B cell (primary cell): ENCODE results near the gene CELA2A. TPM values are rescaled to one million over a fixed set of nuclear protein-coding genes. Genes with fewer than 3 reads are reported as not detected.

Experiments
- ATAC-seq: fragments of 200-7000 bp; cut with Tn5 transposase; one replicate; pipeline ENCODE4 v1.10.0; 2021; ENCODE audit warnings: low read depth, mild to moderate bottlenecking, moderate number of reproducible peaks, moderate library complexity
- CTCF ChIA-PET: fragments of 350-600 bp; sonication (Branson Sonifier 250); formaldehyde crosslinking; loops from one replicate; lab custom pipeline; 2021; ENCODE audit warnings: antibody characterized with exemption, inconsistent platforms; lab: Charles Lee
- POLR2A ChIA-PET: fragments of 350-600 bp; sonication (Branson Sonifier 250); formaldehyde crosslinking; loops from one replicate; lab custom pipeline; 2021; ENCODE audit warnings: antibody characterized with exemption; lab: Charles Lee
- DNase-seq: peaks from one replicate; pipeline ENCODE4 v3.0.0; 2013
- H2AFZ ChIP-seq: 2 replicates; pipeline ENCODE4 v1.6.1; 2012; ENCODE audit warnings: mild to moderate bottlenecking, low read depth, low read length; ENCODE audit not compliant: insufficient read depth, poor library complexity, severe bottlenecking
- H3K27ac ChIP-seq, 2 donors: 1 replicate in 1 of 2; 2 replicates in 1 of 2; pipeline ENCODE4 v1.5.1; 2012 to 2013; ENCODE audit warnings: low read length in 2 of 2, mild to moderate bottlenecking in 2 of 2, moderate library complexity in 1 of 2
- H3K27me3 ChIP-seq, 4 experiments: fragments of 200-600 bp in 1 of 4; sonication (generic) in 1 of 4; replicated peaks in 1 of 4; 1 replicate in 2 of 4; 2 replicates in 2 of 4; pipeline versions ENCODE4 v1.6.1 to v1.7.0; 2013 to 2016; ENCODE audit warnings: low read length in 3 of 4, mild to moderate bottlenecking in 2 of 4, mixed read lengths in 1 of 4, moderate library complexity in 1 of 4; ENCODE audit not compliant: insufficient read depth in 4 of 4, control insufficient read depth in 3 of 4; ENCODE audit errors: control extremely low read depth in 1 of 4
- H3K36me3 ChIP-seq, 2 experiments: replicated peaks in 1 of 2; 1 replicate in 1 of 2; 2 replicates in 1 of 2; pipeline versions ENCODE4 v1.6.1 to v1.7.1; 2013; ENCODE audit warnings: low read length in 1 of 2; ENCODE audit not compliant: insufficient read depth in 2 of 2, control insufficient read depth in 1 of 2; ENCODE audit errors: control extremely low read depth in 1 of 2, extremely low read depth in 1 of 2
- H3K4me1 ChIP-seq, 2 donors: fragments of 200-600 bp in 1 of 2; sonication (generic) in 1 of 2; 1 replicate in 1 of 2; 2 replicates in 1 of 2; pipeline versions ENCODE4 v1.5.1 to v1.6.1; 2013 to 2017; ENCODE audit warnings: low read length in 2 of 2; ENCODE audit not compliant: control insufficient read depth in 2 of 2, insufficient read depth in 2 of 2
- H3K4me2 ChIP-seq: replicated peaks from 2 replicates; pipeline ENCODE3; 2012; ENCODE audit warnings: mild to moderate bottlenecking, low read depth, low read length; ENCODE audit not compliant: poor library complexity, severe bottlenecking
- H3K4me3 ChIP-seq, 5 experiments: fragments of 200-600 bp in 1 of 5; sonication (generic) in 1 of 5; 1 replicate in 3 of 5; 2 replicates in 2 of 5; pipeline versions ENCODE4 v1.5.1 to v1.7.0; 2011 to 2016; ENCODE audit warnings: low read length in 4 of 5, mild to moderate bottlenecking in 4 of 5, low read depth in 2 of 5, control low read depth in 1 of 5, moderate library complexity in 1 of 5; ENCODE audit not compliant: insufficient read depth in 1 of 5; ENCODE audit errors: control extremely low read depth in 1 of 5, extremely low read depth in 1 of 5
- H3K79me2 ChIP-seq: fragments of 200-600 bp; sonication (generic); one replicate; pipeline ENCODE4 v1.6.0; 2016; ENCODE audit warnings: low read length; ENCODE audit not compliant: control insufficient read depth, insufficient read depth
- H3K9ac ChIP-seq: fragments of 200-600 bp; sonication (generic); 2 replicates; pipeline ENCODE4 v1.6.1; 2017; ENCODE audit warnings: mild to moderate bottlenecking, low read length, moderate library complexity
- H3K9me3 ChIP-seq, 3 donors: one replicate each; pipeline versions ENCODE4 v1.6.1 to v1.7.1; 2013; ENCODE audit warnings: low read length in 2 of 3; ENCODE audit not compliant: control insufficient read depth in 2 of 3, insufficient read depth in 1 of 3; ENCODE audit errors: control extremely low read depth in 1 of 3
- H4K20me1 ChIP-seq: 2 replicates; pipeline ENCODE4 v1.6.0; 2012; ENCODE audit warnings: mild to moderate bottlenecking, low read length; ENCODE audit not compliant: insufficient read depth, control insufficient read depth, poor library complexity, severe bottlenecking
- H3K27ac Mint-ChIP-seq: one replicate; pipeline ENCODE4 v1.8.0; 2021; ENCODE audit warnings: mixed read lengths
- H3K27me3 Mint-ChIP-seq: one replicate; pipeline ENCODE4 v1.8.0; 2021; ENCODE audit warnings: mixed read lengths
- H3K4me1 Mint-ChIP-seq: one replicate; pipeline ENCODE4 v1.8.0; 2021; ENCODE audit warnings: mixed read lengths
- H3K4me3 Mint-ChIP-seq: one replicate; pipeline ENCODE4 v1.8.0; 2021; ENCODE audit warnings: mixed read lengths
- H3K9me3 Mint-ChIP-seq: one replicate; pipeline ENCODE4 v1.8.0; 2022; ENCODE audit warnings: mixed read lengths; ENCODE audit not compliant: insufficient read depth
- EZH2 ChIP-seq: IDR thresholded peaks from 2 replicates; pipeline ENCODE4 v1.6.1; 2012; ENCODE audit warnings: borderline replicate concordance, low read depth, mild to moderate bottlenecking, moderate library complexity, low read length; ENCODE audit not compliant: insufficient read depth, poor library complexity, severe bottlenecking
- WGBS: methylation state at CpG from one replicate; pipeline ENCODE4 v1.1.5; 2013; ENCODE audit warnings: missing lambda C conversion rate; ENCODE audit not compliant: insufficient coverage; 5-methylcytosine and 5-hydroxymethylcytosine counted together
- intact Hi-C: fragments of 100-400 bp; cut with micrococcal nuclease; formaldehyde crosslinking; loops from one replicate; pipeline ENCODE4 v1.10.0; 2022
- polyA plus RNA-seq: library from polyadenylated mRNA; depleted of rRNA; stranded (reverse); fragments of >200 nt; gene quantifications from 2 replicates; pipeline ENCODE4 v1.2.3, GENCODE V29; 2012
- total RNA-seq, 2 donors: library from RNA; stranded (reverse); fragments of 120-200 nt in 1 of 2; gene quantifications; 1 replicate in 1 of 2; 2 replicates in 1 of 2; pipeline versions ENCODE4 v1.2.3 to v1.2.4, GENCODE V29; 2013 to 2022
- TF ChIP-seq, protein P1 (sequence below): fragments of 200-600 bp; IDR thresholded peaks from one replicate; pipeline ENCODE4 v1.8.0; 2022; ENCODE audit warnings: antibody characterized with exemption, mild to moderate bottlenecking

CELA2A gene
- total and polyA plus RNA-seq, 2 donors (not counting 1 experiment from before 2014, with no cell fraction given): not detected

DNA sequence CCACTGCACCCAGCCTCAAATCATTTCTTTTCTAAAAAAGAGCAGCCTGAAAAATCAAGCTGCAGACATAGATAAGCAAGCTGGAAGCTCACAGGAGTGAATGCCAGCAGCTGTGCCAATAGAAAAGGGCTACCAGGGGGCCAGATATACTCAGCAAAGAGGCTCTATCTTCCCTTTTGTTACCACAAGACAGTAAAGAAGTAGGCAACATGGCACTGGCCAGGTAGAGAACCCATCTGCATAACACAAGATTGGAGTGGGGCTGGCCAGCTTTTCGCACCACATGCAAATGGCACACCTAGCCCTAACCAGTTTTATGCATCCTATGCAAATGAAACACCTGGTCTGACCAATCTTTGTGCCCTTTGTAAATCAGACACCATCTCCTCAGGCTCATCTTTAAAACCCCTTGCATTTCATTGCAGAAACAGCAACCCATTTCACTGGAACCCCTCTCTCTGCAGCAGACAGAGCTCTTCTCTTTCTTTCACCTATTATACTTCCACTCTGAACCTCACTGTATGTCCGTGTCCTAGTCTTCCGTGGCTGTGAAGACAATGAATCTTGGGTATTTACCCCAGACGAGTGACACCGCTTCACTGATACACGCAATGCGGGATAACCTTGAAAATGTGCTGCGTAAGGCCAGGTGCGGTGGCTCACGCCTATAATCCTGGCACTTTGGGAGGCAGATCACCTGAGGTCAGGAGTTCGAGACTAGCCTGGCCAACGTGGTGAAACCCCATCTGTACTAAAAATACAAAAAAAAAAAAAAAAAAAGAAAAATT, 52.4 kb downstream of the CELA2A start:
- no peaks in the 10 kb centered on the region for H3K4me1 ChIP-seq
- POLR2A ChIA-PET: no interaction called here
- no peak overlapping the region for H3K27ac ChIP-seq

DNA sequence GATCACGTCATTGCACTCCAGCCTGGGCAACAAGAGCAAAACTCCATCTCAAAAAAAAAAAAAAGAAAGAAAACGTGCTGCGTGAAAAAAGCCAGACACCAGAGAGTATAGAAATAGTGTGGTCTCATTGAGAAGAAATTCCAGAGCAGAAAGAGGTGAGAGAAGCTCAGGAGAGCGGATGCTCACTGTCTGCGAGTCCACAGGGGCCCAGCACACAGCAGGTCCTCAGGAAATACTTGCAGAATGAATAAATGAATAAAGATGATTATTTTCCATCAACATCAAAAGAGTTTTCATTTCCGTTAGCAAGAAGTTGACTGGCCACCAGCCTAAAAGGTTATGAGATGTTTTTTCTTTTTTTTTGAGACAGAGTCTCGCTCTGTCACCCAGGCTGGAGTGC, 53.1 kb downstream of the CELA2A start:
- intact Hi-C loops: no loop called here
- Histone ChIP-seq H3K9me3 (no peaks in the 10 kb centered on the region), H4K20me1 (peaks cover 6% of the 10 kb centered on the region), H3K4me2 (no peak overlapping the region), H2AFZ (no peak overlapping the region), H3K4me3 (no peak overlapping the region), H3K4me1 (no peaks in the 10 kb centered on the region), H3K27me3 (no peaks in the 10 kb centered on the region), H3K36me3 (peaks cover 0 to 43% of the 10 kb centered on the region in 2 experiments), H3K79me2 (peaks cover 35% of the 10 kb centered on the region), H3K27ac (no peak overlapping the region), H3K9ac (no peak overlapping the region)
- H3K9me3 Mint-ChIP-seq: no peaks in the 10 kb centered on the region
- peaks cover 19% of the 10 kb centered on the region for H3K4me1 Mint-ChIP-seq
- no peak for TF ChIP-seq EZH2
- TF ChIP-seq, protein P1, sequence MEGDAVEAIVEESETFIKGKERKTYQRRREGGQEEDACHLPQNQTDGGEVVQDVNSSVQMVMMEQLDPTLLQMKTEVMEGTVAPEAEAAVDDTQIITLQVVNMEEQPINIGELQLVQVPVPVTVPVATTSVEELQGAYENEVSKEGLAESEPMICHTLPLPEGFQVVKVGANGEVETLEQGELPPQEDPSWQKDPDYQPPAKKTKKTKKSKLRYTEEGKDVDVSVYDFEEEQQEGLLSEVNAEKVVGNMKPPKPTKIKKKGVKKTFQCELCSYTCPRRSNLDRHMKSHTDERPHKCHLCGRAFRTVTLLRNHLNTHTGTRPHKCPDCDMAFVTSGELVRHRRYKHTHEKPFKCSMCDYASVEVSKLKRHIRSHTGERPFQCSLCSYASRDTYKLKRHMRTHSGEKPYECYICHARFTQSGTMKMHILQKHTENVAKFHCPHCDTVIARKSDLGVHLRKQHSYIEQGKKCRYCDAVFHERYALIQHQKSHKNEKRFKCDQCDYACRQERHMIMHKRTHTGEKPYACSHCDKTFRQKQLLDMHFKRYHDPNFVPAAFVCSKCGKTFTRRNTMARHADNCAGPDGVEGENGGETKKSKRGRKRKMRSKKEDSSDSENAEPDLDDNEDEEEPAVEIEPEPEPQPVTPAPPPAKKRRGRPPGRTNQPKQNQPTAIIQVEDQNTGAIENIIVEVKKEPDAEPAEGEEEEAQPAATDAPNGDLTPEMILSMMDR: no peak
- 92% methylated on average over 2 of the region's 7 CpGs for WGBS
- no peak overlapping the region for H3K27ac Mint-ChIP-seq
- no peak for ATAC-seq
- H3K27me3 Mint-ChIP-seq: no peaks in the 10 kb centered on the region
- ChIA-PET CTCF (interaction anchor here (1.2 kb wide), 1 partner anchor 10 kb away, joined by 3 read pairs; no protein-coding TSS in a partner anchor), POLR2A (no interaction called here)
- no peak for DNase-seq
- no peak overlapping the region for H3K4me3 Mint-ChIP-seq

More for the DNA sequence above, 52.4 kb downstream of the CELA2A start:
- H3K9ac ChIP-seq: no peak overlapping the region
- Mint-ChIP-seq H3K4me3 (no peak overlapping the region), H3K27ac (no peak overlapping the region), H3K27me3 (no peaks in the 10 kb centered on the region), H3K4me1 (peaks cover 13% of the 10 kb centered on the region), H3K9me3 (no peaks in the 10 kb centered on the region)
- ATAC-seq (no peak), DNase-seq (no peak)
- no peaks in the 10 kb centered on the region for H3K9me3 ChIP-seq
- no peak overlapping the region for H3K4me2 ChIP-seq
- no peak overlapping the region for H2AFZ ChIP-seq
- intact Hi-C loops: no loop called here
- no peak overlapping the region for H3K4me3 ChIP-seq
- H3K36me3 ChIP-seq: peaks cover 0 to 45% of the 10 kb centered on the region in 2 experiments
- CTCF ChIA-PET: interaction anchor here (1.2 kb wide), 1 partner anchor 10 kb away, joined by 3 read pairs; no protein-coding TSS in a partner anchor
- peaks cover under 1% of the 10 kb centered on the region for H4K20me1 ChIP-seq
- no peaks in the 10 kb centered on the region for H3K27me3 ChIP-seq
- peaks cover 28% of the 10 kb centered on the region for H3K79me2 ChIP-seq
- 97% methylated on average over 7 of the region's 12 CpGs for WGBS
- TF ChIP-seq, protein P1: no peak
- no peak for TF ChIP-seq EZH2
